ENCODE data around the gene FBXL7.

FBXL7 gene

GRCh38 chr5:15789642-15790041, 289.7 kb downstream of the FBXL7 start:
- no peak for DNase-seq

GRCh38 chr5:15790446-15791018, 290.6 kb downstream of the FBXL7 start:
- no peak for DNase-seq

- no peak for DNase-seq
These were observed 291.3 kb downstream of the FBXL7 start for GRCh38 chr5:15791274-15791673.

GRCh38 chr5:15791859-15792258, 291.9 kb downstream of the FBXL7 start:
- DNase-seq, result no peak

GRCh38 chr5:15794052-15794985, 294.3 kb downstream of the FBXL7 start:
- no peak for DNase-seq

- no peak for DNase-seq
These were observed 296.1 kb downstream of the FBXL7 start for GRCh38 chr5:15796096-15796495.

- no peak for DNase-seq
These were observed 296.6 kb downstream of the FBXL7 start for GRCh38 chr5:15796557-15796956.

- DNase-seq, result no peak
These were observed 297.1 kb downstream of the FBXL7 start for GRCh38 chr5:15797116-15797515.

- DNase-seq, result no peak
These were observed 298.0 kb downstream of the FBXL7 start for GRCh38 chr5:15798006-15798405.

GRCh38 chr5:15799014-15799413, 299.0 kb downstream of the FBXL7 start:
- no peak for DNase-seq

GRCh38 chr5:15799612-15800011, 299.6 kb downstream of the FBXL7 start:
- DNase-seq, result no peak

- DNase-seq, result no peak
These were observed 303.3 kb downstream of the FBXL7 start for GRCh38 chr5:15803280-15803679.

GRCh38 chr5:15806613-15807012, 306.6 kb downstream of the FBXL7 start:
- no peak for DNase-seq

- DNase-seq, result no peak
These were observed 307.3 kb downstream of the FBXL7 start for GRCh38 chr5:15807248-15807647.

- peak; percentile 89 to 97 for DNase-seq
These were observed 307.9 kb downstream of the FBXL7 start for GRCh38 chr5:15807871-15808270.

GRCh38 chr5:15808577-15808976, 308.6 kb downstream of the FBXL7 start:
- DNase-seq, result no peak

- no peak for DNase-seq
These were observed 319.6 kb downstream of the FBXL7 start for GRCh38 chr5:15819617-15820016.

GRCh38 chr5:15821506-15821905, 321.5 kb downstream of the FBXL7 start:
- DNase-seq, result no peak

GRCh38 chr5:15823398-15823797, 323.4 kb downstream of the FBXL7 start:
- DNase-seq, result no peak

- no peak for DNase-seq
These were observed 327.8 kb downstream of the FBXL7 start for GRCh38 chr5:15827741-15828140.

- DNase-seq, result no peak
These were observed 331.4 kb downstream of the FBXL7 start for GRCh38 chr5:15831408-15831807.

GRCh38 chr5:15833365-15833764, 333.4 kb downstream of the FBXL7 start:
- no peak for DNase-seq

GRCh38 chr5:15834596-15835245, 334.7 kb downstream of the FBXL7 start:
- no peak for DNase-seq

GRCh38 chr5:15835514-15835913, 335.5 kb downstream of the FBXL7 start:
- no peak for DNase-seq
